PC-3 (cell line): Measurements from ENCODE around the gene WDFY3.

Source experiments
- EZH2 ChIP-seq: fragments of 300-600 bp; sonication (generic); IDR thresholded peaks from one replicate; pipeline ENCODE4 v1.6.1; 2017; ENCODE audit warnings: antibody characterized with exemption, mild to moderate bottlenecking, low read length; ENCODE audit not compliant: unreplicated experiment
- EZH2phosphoT487 ChIP-seq: fragments of 300-600 bp; sonication (generic); IDR thresholded peaks from 2 replicates; pipeline ENCODE4 v1.6.1; 2018; ENCODE audit warnings: mild to moderate bottlenecking, antibody characterized with exemption, low read length, borderline replicate concordance
- TF ChIP-seq, protein P1 (sequence below): fragments of 300-600 bp; sonication (generic); conservative IDR thresholded peaks from 2 replicates; pipeline ENCODE4 v1.5.1; 2017; ENCODE audit warnings: antibody characterized with exemption, low read depth, mild to moderate bottlenecking, low read length

DNA sequence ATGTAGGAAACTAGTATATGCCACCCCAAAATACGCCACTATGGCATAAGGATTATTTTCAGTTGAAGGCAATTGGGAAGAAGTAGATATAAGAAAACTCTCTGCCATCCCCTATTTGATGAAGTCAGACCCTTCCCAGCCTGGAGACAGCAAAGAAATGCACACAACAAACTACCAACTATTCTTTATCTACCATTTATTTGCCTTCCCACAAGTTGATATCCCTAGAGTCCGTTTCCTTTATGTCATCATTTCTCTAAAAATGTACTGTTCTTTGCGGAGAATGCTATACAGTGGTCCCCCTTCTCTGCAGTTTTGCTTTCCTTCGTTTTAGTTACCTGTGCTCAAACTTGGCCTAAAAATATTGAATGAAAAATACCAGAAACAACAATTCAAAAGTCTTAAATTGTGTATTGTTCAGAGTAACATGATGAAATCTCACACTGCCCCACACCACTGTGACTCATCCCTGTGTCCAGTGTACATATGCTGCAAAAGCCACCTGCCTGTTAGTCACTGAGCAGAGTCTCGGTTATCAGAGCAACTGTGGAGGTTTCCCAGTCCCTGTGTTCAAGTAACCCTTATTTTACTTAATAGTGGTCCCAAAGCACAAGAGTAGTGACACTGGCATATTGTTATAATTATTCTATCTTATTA is 152.3 kb downstream of the WDFY3 start:
- TF ChIP-seq EZH2 (no peak), EZH2phosphoT487 (no peak)
- TF ChIP-seq, protein P1, sequence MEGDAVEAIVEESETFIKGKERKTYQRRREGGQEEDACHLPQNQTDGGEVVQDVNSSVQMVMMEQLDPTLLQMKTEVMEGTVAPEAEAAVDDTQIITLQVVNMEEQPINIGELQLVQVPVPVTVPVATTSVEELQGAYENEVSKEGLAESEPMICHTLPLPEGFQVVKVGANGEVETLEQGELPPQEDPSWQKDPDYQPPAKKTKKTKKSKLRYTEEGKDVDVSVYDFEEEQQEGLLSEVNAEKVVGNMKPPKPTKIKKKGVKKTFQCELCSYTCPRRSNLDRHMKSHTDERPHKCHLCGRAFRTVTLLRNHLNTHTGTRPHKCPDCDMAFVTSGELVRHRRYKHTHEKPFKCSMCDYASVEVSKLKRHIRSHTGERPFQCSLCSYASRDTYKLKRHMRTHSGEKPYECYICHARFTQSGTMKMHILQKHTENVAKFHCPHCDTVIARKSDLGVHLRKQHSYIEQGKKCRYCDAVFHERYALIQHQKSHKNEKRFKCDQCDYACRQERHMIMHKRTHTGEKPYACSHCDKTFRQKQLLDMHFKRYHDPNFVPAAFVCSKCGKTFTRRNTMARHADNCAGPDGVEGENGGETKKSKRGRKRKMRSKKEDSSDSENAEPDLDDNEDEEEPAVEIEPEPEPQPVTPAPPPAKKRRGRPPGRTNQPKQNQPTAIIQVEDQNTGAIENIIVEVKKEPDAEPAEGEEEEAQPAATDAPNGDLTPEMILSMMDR, result no peak
